B cell (primary cell): ENCODE data around the gene SERPINC1.

Experiments
- CTCF ChIP-seq: fragments of 200-600 bp; IDR thresholded peaks from one replicate; pipeline ENCODE4 v1.8.0; 2022; ENCODE audit warnings: antibody characterized with exemption, mild to moderate bottlenecking
- EZH2 ChIP-seq: IDR thresholded peaks from 2 replicates; pipeline ENCODE4 v1.6.1; 2012; ENCODE audit warnings: borderline replicate concordance, low read depth, mild to moderate bottlenecking, moderate library complexity, low read length; ENCODE audit not compliant: insufficient read depth, poor library complexity, severe bottlenecking

- TF ChIP-seq CTCF = no peak
- TF ChIP-seq EZH2 = no peak
These were observed 1.5 kb downstream of the SERPINC1 start for GRCh38 chr1:173915596-173915995.
